Cardiac septum (tissue), 1 donor: ENCODE measurements around the gene CTTN. TPM values are rescaled to one million over a fixed set of nuclear protein-coding genes. Genes with fewer than 3 reads are reported as not detected.

Experiments used
- DNase-seq: peaks from one replicate; pipeline ENCODE4 v3.0.0-alpha.2; 2020; ENCODE audit warnings: low spot score
- intact Hi-C: fragments of 100-400 bp; cut with DNase I; formaldehyde crosslinking; loops from one replicate; pipeline ENCODE4 v1.14.0; 2022
- long read RNA-seq: library from polyadenylated mRNA; unstranded; transcript quantifications from one replicate; pipeline ENCODE4 v2.0.0, GENCODE V29; 2021
- total RNA-seq: library from RNA; stranded (reverse); fragmentation: NEBNext Ultra II Directional; extraction: Animal tissue kit (Norgen Biotek cat#: 25700); gene quantifications from one replicate; pipeline ENCODE4 v1.2.1, GENCODE V29; 2021
- donor health status: DM: no; HTN: no; CAD: no.

CTTN gene
- total RNA-seq: 171 TPM
- long read RNA-seq, transcript CTTN-201 (18 exons, 3,272 nt): minor isoform, 16 of 72 reads
- long read RNA-seq, transcript CTTN-202 (17 exons, 3,272 nt): major isoform, 21 of 72 reads
- long read RNA-seq, partial matches to known transcripts: 6 of 72 reads
- long read RNA-seq, other reads (novel, unspliced or antisense): 25 of 72 reads

GRCh38 chr11:70397983-70398833, at the start of gene CTTN:
Gene CTTN (plus strand): TSS chr11:70398529. CDS start chr11:70407298, 8,769 bp downstream.
- intact Hi-C loops: loop anchor here (5.0 kb wide), 1 partner anchor 126 kb away; the partner anchor contains the start of gene PPFIA1
- DNase-seq: peak; percentile 89

GRCh38 chr11:70348608-70349007, 49.7 kb upstream of the CTTN start:
- DNase-seq: no peak
- intact Hi-C loops: no loop called here

GRCh38 chr11:70351646-70352045, 46.7 kb upstream of the CTTN start:
- intact Hi-C loops: no loop called here
- no peak for DNase-seq

DNA sequence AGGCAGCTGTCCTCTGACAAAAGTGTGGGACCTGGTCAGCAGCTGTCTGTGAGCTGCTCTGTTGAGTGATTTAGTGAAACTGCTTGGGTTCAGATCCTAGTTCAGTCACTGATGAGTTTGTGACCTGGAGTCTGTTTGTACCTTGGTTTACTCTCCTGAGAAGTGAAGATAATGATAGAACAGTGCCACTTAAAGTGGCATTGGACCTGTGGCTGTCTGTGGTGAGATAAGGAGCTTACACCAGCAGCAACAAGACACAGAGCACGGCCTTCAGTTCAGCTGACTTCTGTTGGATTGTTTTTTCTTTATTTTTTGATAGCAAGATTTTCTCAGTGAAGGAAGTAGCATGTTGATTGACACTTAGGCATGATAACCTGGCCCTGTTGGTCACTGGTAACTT, 46.2 kb upstream of the CTTN start:
- intact Hi-C loops: no loop called here
- DNase-seq: no peak

GRCh38 chr11:70352601-70353000, 45.7 kb upstream of the CTTN start:
- intact Hi-C loops: no loop called here
- no peak for DNase-seq

DNA sequence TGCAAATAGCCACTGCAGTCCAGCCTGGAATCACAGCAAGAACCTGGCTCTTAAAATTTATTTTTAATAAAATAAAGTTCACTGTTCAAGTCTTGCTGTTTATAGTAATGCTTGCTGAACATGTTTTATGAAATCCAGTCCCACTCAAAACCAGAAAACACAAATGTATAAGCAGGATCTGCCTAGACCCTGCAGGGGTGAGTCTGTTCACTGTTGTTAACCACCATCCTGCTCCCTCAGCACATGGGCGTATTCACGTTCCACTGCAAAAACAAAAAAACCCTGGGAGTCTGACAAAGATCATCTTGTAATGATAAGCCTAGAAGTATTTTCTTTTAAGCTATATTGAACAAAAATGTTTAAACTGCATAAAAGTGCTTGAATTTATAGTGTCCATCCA, 45.0 kb upstream of the CTTN start:
- intact Hi-C loops: no loop called here
- no peak for DNase-seq

GRCh38 chr11:70353900-70354568, 44.3 kb upstream of the CTTN start:
- DNase-seq: no peak
- intact Hi-C loops: no loop called here

DNA sequence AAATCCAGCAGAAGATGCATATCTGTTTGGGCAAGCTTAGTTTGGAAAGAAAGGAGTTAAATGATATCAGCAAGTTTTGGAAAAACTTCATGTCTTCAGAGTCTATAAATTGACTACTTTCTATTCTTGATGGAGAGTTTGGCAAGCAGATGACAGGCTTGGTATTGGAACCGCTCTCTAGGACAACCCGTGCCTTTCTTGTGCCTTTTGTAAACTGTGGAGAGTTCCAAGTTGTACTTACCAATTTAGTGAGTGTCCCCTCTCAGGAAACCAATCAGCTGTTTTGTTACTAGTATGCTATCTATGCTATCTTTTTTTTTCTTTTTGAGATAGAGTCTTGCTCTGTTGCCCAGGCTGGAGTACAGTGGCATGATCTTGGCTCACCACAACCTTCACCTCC, 43.7 kb upstream of the CTTN start:
- DNase-seq: no peak
- intact Hi-C loops: no loop called here

DNA sequence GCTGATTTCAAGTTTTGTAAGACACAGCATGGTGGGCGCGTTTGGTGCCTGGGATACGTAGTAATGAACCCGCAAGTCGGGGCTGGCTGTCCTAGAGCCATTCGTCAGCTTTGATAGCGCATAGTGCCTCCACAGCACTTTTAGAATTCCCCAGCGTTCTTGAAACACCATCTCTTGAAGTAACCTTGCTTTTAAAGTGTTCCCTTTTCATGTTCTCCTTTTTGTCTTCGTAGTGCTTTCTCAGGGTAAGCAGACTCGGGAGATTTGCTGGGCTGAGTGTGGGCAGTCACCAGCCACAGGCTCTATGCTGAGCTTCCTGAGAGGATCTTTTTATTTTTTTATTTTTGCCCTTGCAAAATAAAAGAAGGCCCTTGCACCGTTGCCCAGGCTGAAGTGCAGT, 39.6 kb upstream of the CTTN start:
- intact Hi-C loops: no loop called here
- DNase-seq: no peak

DNA sequence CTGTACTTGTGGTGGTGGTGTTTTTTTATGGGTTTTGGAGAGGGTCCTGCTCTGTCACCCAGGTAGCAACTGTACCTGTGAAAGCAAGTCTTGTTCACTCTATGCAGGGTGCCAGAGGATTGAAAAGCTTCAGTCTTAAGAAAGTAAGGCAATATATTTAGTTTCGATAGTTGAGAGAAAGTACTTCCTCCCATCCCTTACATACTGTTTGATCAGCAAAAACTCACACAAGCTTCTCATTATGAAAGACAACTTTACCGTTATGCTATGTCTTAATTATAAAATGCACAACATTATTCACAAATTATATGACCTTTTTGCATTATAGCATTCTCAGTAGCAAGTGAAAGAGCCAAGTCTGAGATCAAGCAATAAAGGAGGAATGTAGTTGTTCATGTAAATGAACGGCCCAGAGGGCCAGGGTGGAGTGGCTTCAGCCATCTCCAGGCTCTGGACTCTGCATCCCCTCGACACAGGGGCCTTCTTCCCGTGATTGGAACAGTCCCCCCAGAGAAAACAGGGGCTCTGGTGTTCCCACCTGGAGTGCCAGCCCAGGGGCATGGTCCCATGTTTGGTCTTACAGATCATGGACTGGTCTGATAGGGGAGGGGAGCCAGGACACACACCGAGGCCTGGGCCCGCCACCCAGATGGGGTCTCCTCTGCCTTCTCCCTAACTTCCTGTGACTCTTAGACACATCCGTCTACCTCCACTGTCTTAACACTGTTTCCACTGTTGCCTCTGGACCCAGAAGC, 38.7 kb upstream of the CTTN start:
- DNase-seq: no peak
- intact Hi-C loops: no loop called here

DNA sequence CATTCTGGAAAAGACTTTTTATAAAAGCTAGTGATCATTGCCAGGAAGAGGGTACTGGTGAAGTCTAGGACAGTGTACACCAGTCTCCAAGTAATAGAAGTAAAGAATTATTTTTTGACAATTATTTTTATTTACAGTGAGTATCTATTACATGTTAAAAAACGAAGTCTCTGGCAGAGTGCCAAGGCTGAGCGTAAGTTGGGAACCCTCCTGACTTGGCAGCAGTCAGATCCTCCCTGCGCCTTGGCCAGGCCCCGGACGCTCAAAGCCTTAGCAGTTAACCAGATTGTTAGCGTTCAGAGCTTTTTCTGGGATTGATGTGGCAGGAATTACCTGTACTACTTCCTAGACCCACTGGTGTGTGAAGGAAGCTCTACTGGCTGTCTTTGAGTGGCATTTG, 38.1 kb upstream of the CTTN start:
- intact Hi-C loops: no loop called here
- no peak for DNase-seq

DNA sequence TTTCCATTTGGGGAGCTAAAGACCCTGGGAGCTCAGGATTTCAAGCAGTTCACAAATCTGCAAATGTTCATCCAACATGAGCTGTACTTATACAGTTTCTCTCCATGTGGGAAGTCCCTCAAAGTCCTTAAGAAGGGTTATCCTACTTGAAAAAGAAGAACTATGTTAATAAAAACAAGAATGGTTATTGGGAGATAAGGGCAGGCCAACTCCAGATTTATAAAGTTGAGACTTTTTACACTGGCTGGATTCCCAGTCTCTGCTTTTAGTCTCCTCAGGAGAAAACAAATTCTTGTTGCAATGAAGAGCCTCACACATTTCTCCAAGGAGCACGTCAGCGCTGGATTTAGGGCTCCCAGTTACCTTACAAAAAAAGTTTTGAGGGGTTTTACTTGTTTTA, 34.2 kb upstream of the CTTN start:
- DNase-seq: no peak
- intact Hi-C loops: no loop called here

GRCh38 chr11:70364745-70365543, 33.4 kb upstream of the CTTN start:
- intact Hi-C loops: no loop called here
- DNase-seq: no peak

GRCh38 chr11:70365544-70365927, 32.8 kb upstream of the CTTN start:
- no peak for DNase-seq
- intact Hi-C loops: no loop called here

- no peak for DNase-seq
- intact Hi-C loops: no loop called here
Observed at GRCh38 chr11:70367071-70367470, 31.3 kb upstream of the CTTN start.

- intact Hi-C loops: no loop called here
- no peak for DNase-seq
Observed at GRCh38 chr11:70368961-70369360, 29.4 kb upstream of the CTTN start.

- DNase-seq: no peak
- intact Hi-C loops: no loop called here
Observed at GRCh38 chr11:70371241-70371640, 27.1 kb upstream of the CTTN start.

- intact Hi-C loops: no loop called here
- DNase-seq: no peak
Observed at GRCh38 chr11:70372076-70372475, 26.3 kb upstream of the CTTN start.

DNA sequence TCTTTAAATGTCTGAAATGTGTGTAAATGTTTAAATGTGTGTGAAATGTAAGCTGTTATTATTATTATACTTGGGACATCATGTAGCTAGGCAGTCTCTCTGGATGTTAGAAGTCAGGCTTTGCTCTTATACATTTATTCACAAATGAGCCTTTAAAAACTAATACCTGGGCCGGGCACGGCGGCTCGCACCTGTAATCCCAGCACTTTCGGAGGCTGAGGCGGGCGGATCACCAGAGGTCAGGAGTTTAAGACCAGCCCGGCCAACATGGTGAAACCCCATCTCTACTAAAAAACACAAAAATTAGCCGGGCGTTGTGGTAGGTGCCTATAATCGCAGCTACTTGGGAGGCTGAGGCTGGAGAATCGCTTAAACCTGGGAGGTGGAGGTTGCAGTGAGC, 21.7 kb upstream of the CTTN start:
- DNase-seq: no peak
- intact Hi-C loops: no loop called here
